ENCODE results near the gene CCP110. TPM values are rescaled to one million over a fixed set of nuclear protein-coding genes. Genes with fewer than 3 reads are reported as not detected.

CCP110 gene
- total RNA-seq, 4 donors from 2014 or later, result 6.4 to 13.7 (median 7.4) TPM

DNA sequence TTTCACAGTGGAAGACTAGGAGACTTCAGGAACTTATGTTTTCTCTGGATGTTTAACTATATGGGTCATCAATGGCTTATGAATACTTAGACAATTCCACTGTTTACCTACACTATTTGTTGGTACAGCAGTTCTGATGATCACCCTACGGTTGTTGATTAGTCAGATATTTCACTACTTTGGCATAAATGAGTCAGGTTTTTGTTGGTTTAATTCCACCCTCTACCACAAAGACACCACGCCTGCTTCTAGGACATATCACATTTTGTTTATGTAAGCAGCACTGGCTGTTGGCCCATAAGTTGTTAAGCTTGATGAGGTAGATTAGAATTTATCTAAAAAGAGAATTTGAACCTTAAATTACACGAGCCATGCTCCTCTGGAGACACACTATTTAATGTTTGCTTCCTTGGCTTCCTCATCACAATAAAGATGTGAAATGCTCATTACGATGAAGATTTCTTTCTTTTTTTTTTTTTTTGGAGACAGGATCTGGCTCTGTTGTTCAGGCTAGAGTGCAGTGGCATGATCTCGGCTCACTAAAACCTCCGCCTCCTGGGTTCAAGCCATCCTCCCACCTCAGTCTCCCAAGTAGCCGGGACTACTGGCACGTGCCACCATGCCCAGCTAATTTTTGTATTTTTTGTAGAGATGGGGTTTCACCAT is 6.2 kb upstream of the CCP110 start:
- Histone ChIP-seq H3K4me1 (peaks cover 11 to 64% (median 14%) of the 10 kb centered on the region in 3 donors), H3K27me3 (no peaks in the 10 kb centered on the region), H3K4me3 (no peak overlapping the region), H3K9me3 (no peaks in the 10 kb centered on the region), H3K27ac (peak overlapping the region in 1 of 4 donors; percentile 2), H3K36me3 (peaks cover 0 to 49% (median 3%) of the 10 kb centered on the region in 3 donors)
- DNase-seq, result no peak
- TF ChIP-seq, protein P1, sequence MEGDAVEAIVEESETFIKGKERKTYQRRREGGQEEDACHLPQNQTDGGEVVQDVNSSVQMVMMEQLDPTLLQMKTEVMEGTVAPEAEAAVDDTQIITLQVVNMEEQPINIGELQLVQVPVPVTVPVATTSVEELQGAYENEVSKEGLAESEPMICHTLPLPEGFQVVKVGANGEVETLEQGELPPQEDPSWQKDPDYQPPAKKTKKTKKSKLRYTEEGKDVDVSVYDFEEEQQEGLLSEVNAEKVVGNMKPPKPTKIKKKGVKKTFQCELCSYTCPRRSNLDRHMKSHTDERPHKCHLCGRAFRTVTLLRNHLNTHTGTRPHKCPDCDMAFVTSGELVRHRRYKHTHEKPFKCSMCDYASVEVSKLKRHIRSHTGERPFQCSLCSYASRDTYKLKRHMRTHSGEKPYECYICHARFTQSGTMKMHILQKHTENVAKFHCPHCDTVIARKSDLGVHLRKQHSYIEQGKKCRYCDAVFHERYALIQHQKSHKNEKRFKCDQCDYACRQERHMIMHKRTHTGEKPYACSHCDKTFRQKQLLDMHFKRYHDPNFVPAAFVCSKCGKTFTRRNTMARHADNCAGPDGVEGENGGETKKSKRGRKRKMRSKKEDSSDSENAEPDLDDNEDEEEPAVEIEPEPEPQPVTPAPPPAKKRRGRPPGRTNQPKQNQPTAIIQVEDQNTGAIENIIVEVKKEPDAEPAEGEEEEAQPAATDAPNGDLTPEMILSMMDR (IDR thresholded peaks at IDR 0.05), result no peak
- no peak for TF ChIP-seq POLR2A (IDR thresholded peaks at IDR 0.05)
- 61 to 67% methylated on average over 8 of the region's 8 CpGs for WGBS, 2 donors
- intact Hi-C loops (cut with DNase I), result loop anchor here (10.0 kb wide), 1 partner anchor 343 kb away; no protein-coding TSS in a partner anchor

GRCh38 chr16:19518388-19518787 is 5.4 kb upstream of the CCP110 start:
- 75 to 83% methylated on average over 2 of the region's 2 CpGs for WGBS, 2 donors
- intact Hi-C loops (cut with DNase I), result loop anchor here (10.0 kb wide), 1 partner anchor 344 kb away; no protein-coding TSS in a partner anchor
- H3K27ac ChIP-seq, result no peak overlapping the region
- H3K27me3 ChIP-seq, result no peaks in the 10 kb centered on the region
- H3K9me3 ChIP-seq, result no peaks in the 10 kb centered on the region
- H3K4me3 ChIP-seq, result no peak overlapping the region
- peaks cover 11 to 73% (median 14%) of the 10 kb centered on the region in 3 donors for H3K4me1 ChIP-seq
- H3K36me3 ChIP-seq, result peaks cover 0 to 41% (median 3%) of the 10 kb centered on the region in 3 donors
- TF ChIP-seq, protein P1 (IDR thresholded peaks at IDR 0.05), result no peak
- TF ChIP-seq POLR2A (IDR thresholded peaks at IDR 0.05), result no peak
- DNase-seq, result no peak

- H3K36me3 ChIP-seq, result peaks cover 0 to 16% (median 0%) of the 10 kb centered on the region in 3 donors
- intact Hi-C loops (cut with DNase I), result no loop called here
- H3K27ac ChIP-seq, result peak overlapping the region; percentile 87 to 94 (median 92)
- peaks cover 11 to 84% (median 22%) of the 10 kb centered on the region in 3 donors for H3K4me1 ChIP-seq
- DNase-seq, result no peak
- TF ChIP-seq, protein P1 (IDR thresholded peaks at IDR 0.05), result no peak
- no peak for TF ChIP-seq POLR2A (IDR thresholded peaks at IDR 0.05)
- no peaks in the 10 kb centered on the region for H3K27me3 ChIP-seq
- WGBS, 2 donors, result 4 to 5% methylated on average over 8 of the region's 8 CpGs
- H3K4me3 ChIP-seq, result peak overlapping the region; percentile 59 to 91 (median 79)
- no peaks in the 10 kb centered on the region for H3K9me3 ChIP-seq
Measured at GRCh38 chr16:19520861-19521331, 2.8 kb upstream of the CCP110 start.

- H3K4me3 ChIP-seq, result peak within 1 kb of the TSS; percentile 59 to 91 (median 79)
- peak; percentile 36 for DNase-seq
- peaks cover 0 to 7% (median 0%) of the 10 kb centered on the region in 3 donors for H3K36me3 ChIP-seq
- peak within 1 kb of the TSS; percentile 87 to 94 (median 92) for H3K27ac ChIP-seq
- no peaks in the 10 kb centered on the region for H3K27me3 ChIP-seq
- 0 to 1% methylated on average over 8 to 41 of the region's 62 CpGs for WGBS, 2 donors
- TF ChIP-seq, protein P1 (IDR thresholded peaks at IDR 0.05), result peak in 1 of 6 experiments; percentile 24
- peak in 3 of 4 donors; percentile 62 to 92 (median 80) for TF ChIP-seq POLR2A (IDR thresholded peaks at IDR 0.05)
- peaks cover 11 to 80% (median 22%) of the 10 kb centered on the region in 3 donors for H3K4me1 ChIP-seq
- no peaks in the 10 kb centered on the region for H3K9me3 ChIP-seq
- intact Hi-C loops (cut with DNase I), result no loop called here
Measured at GRCh38 chr16:19521471-19522396, 2.0 kb upstream of the CCP110 start, which contains the start of gene GDE1. TSS of gene GDE1 (minus strand) at chr16:19522098. CDS start at chr16:19521964, 134 bp downstream.
